HepG2 (cell line): ENCODE measurements around the gene TPTE2. TPM values are rescaled to one million over a fixed set of nuclear protein-coding genes. Genes with fewer than 3 reads are reported as not detected.

ENCODE experiments used
- CREB1 ChIP-seq, 2 experiments: fragments of 450-650 bp in 1 of 2; IDR thresholded peaks; 2 replicates each; pipeline ENCODE4 v1.6.1; 2016 to 2017; ENCODE audit warnings: control low read depth in 1 of 2, mild to moderate bottlenecking in 1 of 2, missing compliant biosample characterization in 1 of 2, missing genetic modification characterization in 1 of 2
- CREM ChIP-seq, 2 experiments: sonication (generic) in 1 of 2; formaldehyde crosslinking in 1 of 2; IDR thresholded peaks; 2 replicates each; pipeline versions ENCODE4 v1.4.0 to v1.6.1; 2016 to 2020; ENCODE audit warnings: antibody characterized with exemption in 1 of 2, mild to moderate bottlenecking in 1 of 2, missing genetic modification reagents in 1 of 2
- HHEX ChIP-seq: IDR thresholded peaks from 2 replicates; pipeline ENCODE4 v1.6.1; 2016; ENCODE audit warnings: control low read depth
- ISX ChIP-seq: sonication (generic); formaldehyde crosslinking; conservative IDR thresholded peaks from 2 replicates; pipeline ENCODE4 v1.5.0; 2020; ENCODE audit warnings: missing genetic modification reagents
- JUND ChIP-seq: sonication (generic); formaldehyde crosslinking; IDR thresholded peaks from 2 replicates; pipeline ENCODE4 v1.8.0; 2022; ENCODE audit warnings: mild to moderate bottlenecking, missing genetic modification reagents
- SRSF4 ChIP-seq: fragments of 200-400 bp; formaldehyde crosslinking; IDR thresholded peaks from one replicate; pipeline ENCODE4 v1.6.1; 2018; ENCODE audit warnings: mild to moderate bottlenecking, low read depth, low read length, moderate library complexity; ENCODE audit not compliant: poor library complexity, severe bottlenecking
- TGIF2 ChIP-seq: IDR thresholded peaks from 2 replicates; pipeline ENCODE4 v1.6.1; 2016; ENCODE audit warnings: control low read depth, missing compliant biosample characterization
- YY1 ChIP-seq: IDR thresholded peaks from 2 replicates; pipeline ENCODE4 v1.6.1; 2011; ENCODE audit warnings: low read length, low read depth, moderate library complexity, mild to moderate bottlenecking; ENCODE audit not compliant: insufficient read depth, insufficient replicate concordance
- ZNF138 ChIP-seq: sonication (generic); formaldehyde crosslinking; IDR thresholded peaks from 2 replicates; pipeline ENCODE4 v1.5.0; 2020; ENCODE audit warnings: mild to moderate bottlenecking, low read depth, missing genetic modification reagents
- ZNF234 ChIP-seq: sonication (generic); formaldehyde crosslinking; conservative IDR thresholded peaks from 2 replicates; pipeline ENCODE4 v1.5.1; 2020; ENCODE audit warnings: mild to moderate bottlenecking, missing genetic modification reagents
- ZNF333 ChIP-seq: sonication (generic); formaldehyde crosslinking; IDR thresholded peaks from 2 replicates; pipeline ENCODE4 v1.4.0; 2020; ENCODE audit warnings: mild to moderate bottlenecking, missing genetic modification reagents, borderline replicate concordance
- ZNF605 ChIP-seq: sonication (generic); formaldehyde crosslinking; IDR thresholded peaks from 2 replicates; pipeline ENCODE4 v1.8.0; 2022; ENCODE audit warnings: mild to moderate bottlenecking, missing genetic modification reagents
- polyA plus RNA-seq, 8 experiments: library from polyadenylated mRNA; depleted of rRNA in 3 of 8; stranded (reverse) in 7 of 8; unstranded in 1 of 8; fragments of >200 nt; fragmentation: Illumina TruSeq in 4 of 8; extraction: Trizol in 4 of 8; gene quantifications; 2 replicates each; pipeline versions ENCODE4 v1.2.1 to v1.2.3, GENCODE V29; 2011 to 2016; ENCODE audit warnings: low read depth in 4 of 8, missing spikeins in 1 of 8, mixed read lengths in 1 of 8; ENCODE audit not compliant: insufficient read depth in 1 of 8
- total RNA-seq, 5 experiments: library from RNA; depleted of rRNA; stranded (reverse); fragments of >200 nt; fragmentation: Illumina TruSeq; extraction: Trizol; gene quantifications; 2 replicates each; pipeline ENCODE4 v1.2.3, GENCODE V29; 2016; ENCODE audit warnings: low read depth in 1 of 5
- TF ChIP-seq, protein P1 (sequence below): sonication (generic); formaldehyde crosslinking; IDR thresholded peaks from 2 replicates; pipeline ENCODE4 v1.4.0; 2020; ENCODE audit warnings: low read depth, missing genetic modification reagents
- TF ChIP-seq, protein P2 (sequence below): sonication (generic); formaldehyde crosslinking; conservative IDR thresholded peaks from 2 replicates; pipeline ENCODE4 v1.8.1; 2023; ENCODE audit warnings: missing genetic modification reagents
- TF ChIP-seq, protein P3 (sequence below): sonication (generic); formaldehyde crosslinking; IDR thresholded peaks from 2 replicates; pipeline ENCODE4 v1.5.1; 2020; ENCODE audit warnings: missing genetic modification reagents, mild to moderate bottlenecking, borderline replicate concordance
- TF ChIP-seq, protein P4 (sequence below): conservative IDR thresholded peaks from 2 replicates; pipeline ENCODE4 v1.6.1; 2018; ENCODE audit warnings: missing genetic modification reagents
- TF ChIP-seq, protein P5 (sequence below): sonication (generic); formaldehyde crosslinking; IDR thresholded peaks from 2 replicates; pipeline ENCODE4 v1.5.1; 2020; ENCODE audit warnings: missing genetic modification reagents, mild to moderate bottlenecking, borderline replicate concordance

TPTE2 gene
- total and polyA plus RNA-seq, 2 of the 13 experiments (the other 11 are each of a cell fraction or from before 2014, with no cell fraction given): 0.07 TPM; not detected in 1

DNA sequence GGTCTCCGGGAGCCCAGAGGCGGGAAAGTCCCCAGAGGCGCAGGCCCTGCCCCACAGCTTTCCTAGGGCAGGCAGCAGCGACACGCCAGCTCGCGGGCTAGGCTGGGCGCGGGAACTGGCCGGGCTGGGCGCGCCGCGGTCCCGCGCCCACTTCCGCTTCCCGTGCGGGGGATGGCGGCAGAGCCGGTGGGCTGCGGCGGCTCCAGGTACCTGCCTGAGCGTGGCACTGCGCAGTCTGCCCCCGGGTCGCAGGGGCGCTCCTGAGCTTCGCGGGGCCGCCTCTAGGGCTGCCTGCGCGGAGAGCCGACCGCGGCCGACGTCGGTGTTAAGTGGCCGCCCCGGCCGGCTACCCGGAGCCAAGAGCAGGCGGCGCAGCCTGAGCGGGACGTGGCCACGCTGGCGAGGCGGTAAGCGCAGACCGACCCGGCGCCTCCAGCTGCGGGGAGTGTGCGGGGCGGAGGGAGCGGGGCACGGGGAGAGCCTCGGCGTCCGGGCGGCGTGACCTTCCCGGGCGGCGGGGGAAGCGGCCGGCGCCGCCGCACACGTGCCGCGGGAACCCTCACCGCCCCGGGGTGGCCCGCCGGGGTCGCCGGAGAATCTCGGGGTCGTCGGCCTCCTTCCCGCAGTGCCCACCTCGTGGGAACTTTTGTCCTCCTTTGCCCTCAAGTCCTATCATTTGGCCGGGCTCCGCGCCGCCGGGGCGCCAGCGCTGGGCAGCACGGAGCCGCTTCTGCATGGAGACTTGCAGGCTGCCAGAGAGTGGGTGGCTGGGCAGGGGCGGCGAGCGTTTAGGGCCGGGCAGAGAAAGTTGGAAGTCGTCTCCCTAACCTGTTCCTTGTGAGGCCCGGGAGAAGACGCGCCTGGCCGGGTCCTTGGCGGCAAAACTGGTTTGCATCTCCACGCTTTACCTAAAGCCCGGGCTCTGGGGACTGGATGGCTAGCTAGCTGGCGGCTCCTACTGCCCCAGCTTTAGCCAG lies 40.7 kb upstream of the TPTE2 start (continued):
- no peak for TF ChIP-seq ZNF234 (CRISPR knock-in tag)
- TF ChIP-seq, protein P1, sequence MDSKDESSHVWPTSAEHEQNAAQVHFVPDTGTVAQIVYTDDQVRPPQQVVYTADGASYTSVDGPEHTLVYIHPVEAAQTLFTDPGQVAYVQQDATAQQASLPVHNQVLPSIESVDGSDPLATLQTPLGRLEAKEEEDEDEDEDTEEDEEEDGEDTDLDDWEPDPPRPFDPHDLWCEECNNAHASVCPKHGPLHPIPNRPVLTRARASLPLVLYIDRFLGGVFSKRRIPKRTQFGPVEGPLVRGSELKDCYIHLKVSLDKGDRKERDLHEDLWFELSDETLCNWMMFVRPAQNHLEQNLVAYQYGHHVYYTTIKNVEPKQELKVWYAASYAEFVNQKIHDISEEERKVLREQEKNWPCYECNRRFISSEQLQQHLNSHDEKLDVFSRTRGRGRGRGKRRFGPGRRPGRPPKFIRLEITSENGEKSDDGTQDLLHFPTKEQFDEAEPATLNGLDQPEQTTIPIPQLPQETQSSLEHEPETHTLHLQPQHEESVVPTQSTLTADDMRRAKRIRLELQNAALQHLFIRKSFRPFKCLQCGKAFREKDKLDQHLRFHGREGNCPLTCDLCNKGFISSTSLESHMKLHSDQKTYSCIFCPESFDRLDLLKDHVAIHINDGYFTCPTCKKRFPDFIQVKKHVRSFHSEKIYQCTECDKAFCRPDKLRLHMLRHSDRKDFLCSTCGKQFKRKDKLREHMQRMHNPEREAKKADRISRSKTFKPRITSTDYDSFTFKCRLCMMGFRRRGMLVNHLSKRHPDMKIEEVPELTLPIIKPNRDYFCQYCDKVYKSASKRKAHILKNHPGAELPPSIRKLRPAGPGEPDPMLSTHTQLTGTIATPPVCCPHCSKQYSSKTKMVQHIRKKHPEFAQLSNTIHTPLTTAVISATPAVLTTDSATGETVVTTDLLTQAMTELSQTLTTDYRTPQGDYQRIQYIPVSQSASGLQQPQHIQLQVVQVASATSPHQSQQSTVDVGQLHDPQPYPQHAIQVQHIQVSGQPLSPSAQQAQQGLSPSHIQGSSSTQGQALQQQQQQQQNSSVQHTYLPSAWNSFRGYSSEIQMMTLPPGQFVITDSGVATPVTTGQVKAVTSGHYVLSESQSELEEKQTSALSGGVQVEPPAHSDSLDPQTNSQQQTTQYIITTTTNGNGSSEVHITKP: no peak
- TF ChIP-seq, protein P2, sequence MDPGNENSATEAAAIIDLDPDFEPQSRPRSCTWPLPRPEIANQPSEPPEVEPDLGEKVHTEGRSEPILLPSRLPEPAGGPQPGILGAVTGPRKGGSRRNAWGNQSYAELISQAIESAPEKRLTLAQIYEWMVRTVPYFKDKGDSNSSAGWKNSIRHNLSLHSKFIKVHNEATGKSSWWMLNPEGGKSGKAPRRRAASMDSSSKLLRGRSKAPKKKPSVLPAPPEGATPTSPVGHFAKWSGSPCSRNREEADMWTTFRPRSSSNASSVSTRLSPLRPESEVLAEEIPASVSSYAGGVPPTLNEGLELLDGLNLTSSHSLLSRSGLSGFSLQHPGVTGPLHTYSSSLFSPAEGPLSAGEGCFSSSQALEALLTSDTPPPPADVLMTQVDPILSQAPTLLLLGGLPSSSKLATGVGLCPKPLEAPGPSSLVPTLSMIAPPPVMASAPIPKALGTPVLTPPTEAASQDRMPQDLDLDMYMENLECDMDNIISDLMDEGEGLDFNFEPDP (CRISPR knock-in tag): no peak
- no peak for TF ChIP-seq ZNF333
- TF ChIP-seq CREB1 (IDR thresholded peaks at IDR 0.05): no peak
- TF ChIP-seq CREB1 (CRISPR knock-in tag; IDR thresholded peaks at IDR 0.05): no peak
- TF ChIP-seq, protein P3, sequence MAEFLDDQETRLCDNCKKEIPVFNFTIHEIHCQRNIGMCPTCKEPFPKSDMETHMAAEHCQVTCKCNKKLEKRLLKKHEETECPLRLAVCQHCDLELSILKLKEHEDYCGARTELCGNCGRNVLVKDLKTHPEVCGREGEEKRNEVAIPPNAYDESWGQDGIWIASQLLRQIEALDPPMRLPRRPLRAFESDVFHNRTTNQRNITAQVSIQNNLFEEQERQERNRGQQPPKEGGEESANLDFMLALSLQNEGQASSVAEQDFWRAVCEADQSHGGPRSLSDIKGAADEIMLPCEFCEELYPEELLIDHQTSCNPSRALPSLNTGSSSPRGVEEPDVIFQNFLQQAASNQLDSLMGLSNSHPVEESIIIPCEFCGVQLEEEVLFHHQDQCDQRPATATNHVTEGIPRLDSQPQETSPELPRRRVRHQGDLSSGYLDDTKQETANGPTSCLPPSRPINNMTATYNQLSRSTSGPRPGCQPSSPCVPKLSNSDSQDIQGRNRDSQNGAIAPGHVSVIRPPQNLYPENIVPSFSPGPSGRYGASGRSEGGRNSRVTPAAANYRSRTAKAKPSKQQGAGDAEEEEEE (CRISPR knock-in tag): no peak
- no peak for TF ChIP-seq CREM (IDR thresholded peaks at IDR 0.05)
- no peak for TF ChIP-seq CREM (CRISPR knock-in tag; IDR thresholded peaks at IDR 0.05)
- TF ChIP-seq, protein P4, sequence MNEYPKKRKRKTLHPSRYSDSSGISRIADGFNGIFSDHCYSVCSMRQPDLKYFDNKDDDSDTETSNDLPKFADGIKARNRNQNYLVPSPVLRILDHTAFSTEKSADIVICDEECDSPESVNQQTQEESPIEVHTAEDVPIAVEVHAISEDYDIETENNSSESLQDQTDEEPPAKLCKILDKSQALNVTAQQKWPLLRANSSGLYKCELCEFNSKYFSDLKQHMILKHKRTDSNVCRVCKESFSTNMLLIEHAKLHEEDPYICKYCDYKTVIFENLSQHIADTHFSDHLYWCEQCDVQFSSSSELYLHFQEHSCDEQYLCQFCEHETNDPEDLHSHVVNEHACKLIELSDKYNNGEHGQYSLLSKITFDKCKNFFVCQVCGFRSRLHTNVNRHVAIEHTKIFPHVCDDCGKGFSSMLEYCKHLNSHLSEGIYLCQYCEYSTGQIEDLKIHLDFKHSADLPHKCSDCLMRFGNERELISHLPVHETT (CRISPR knock-in tag): no peak
- no peak; the same call in 1 of the 2 replicates for TF ChIP-seq ZNF605
- TF ChIP-seq HHEX (CRISPR knock-in tag): no peak
- no peak for TF ChIP-seq TGIF2 (CRISPR knock-in tag)
- TF ChIP-seq ZNF138: peak; percentile 74; the same call in 1 of the 2 replicates
- TF ChIP-seq, protein P5, sequence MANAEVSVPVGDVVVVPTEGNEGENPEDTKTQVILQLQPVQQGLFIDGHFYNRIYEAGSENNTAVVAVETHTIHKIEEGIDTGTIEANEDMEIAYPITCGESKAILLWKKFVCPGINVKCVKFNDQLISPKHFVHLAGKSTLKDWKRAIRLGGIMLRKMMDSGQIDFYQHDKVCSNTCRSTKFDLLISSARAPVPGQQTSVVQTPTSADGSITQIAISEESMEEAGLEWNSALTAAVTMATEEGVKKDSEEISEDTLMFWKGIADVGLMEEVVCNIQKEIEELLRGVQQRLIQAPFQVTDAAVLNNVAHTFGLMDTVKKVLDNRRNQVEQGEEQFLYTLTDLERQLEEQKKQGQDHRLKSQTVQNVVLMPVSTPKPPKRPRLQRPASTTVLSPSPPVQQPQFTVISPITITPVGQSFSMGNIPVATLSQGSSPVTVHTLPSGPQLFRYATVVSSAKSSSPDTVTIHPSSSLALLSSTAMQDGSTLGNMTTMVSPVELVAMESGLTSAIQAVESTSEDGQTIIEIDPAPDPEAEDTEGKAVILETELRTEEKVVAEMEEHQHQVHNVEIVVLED (CRISPR knock-in tag): no peak
- TF ChIP-seq YY1: peak; percentile 81
- TF ChIP-seq ISX (CRISPR knock-in tag): no peak
- TF ChIP-seq SRSF4: no peak
- no peak for TF ChIP-seq JUND (CRISPR knock-in tag)
